Iris pigment epithelial cell (primary cell): Measurements from ENCODE around the gene PCDHGB2.
"Not testable (repeated sequence)": the region's sequence is repeated elsewhere in the genome, so short reads cannot be mapped to it uniquely, and the experiment has no call there.

Source experiments
- DNase-seq: peaks from one replicate; pipeline ENCODE4 v3.0.0-alpha.2; 2011; ENCODE audit warnings: low read depth

Gene PCDHGB2

GRCh38 chr5:141359790-141360426, at the start of gene PCDHGB2:
Gene PCDHGB2 (plus strand): TSS chr5:141359994. CDS start chr5:141360136, 142 bp downstream.
- DNase-seq: peak; percentile 26

- DNase-seq: no peak
Measured at GRCh38 chr5:141313711-141314110, 46.1 kb upstream of the PCDHGB2 start.

- DNase-seq: not testable (repeated sequence)
Measured at GRCh38 chr5:141316963-141317362, 42.8 kb upstream of the PCDHGB2 start.

- peak; percentile 62 for DNase-seq
Measured at GRCh38 chr5:141319202-141319601, 40.6 kb upstream of the PCDHGB2 start.

GRCh38 chr5:141319699-141320098, 40.1 kb upstream of the PCDHGB2 start:
- DNase-seq: no peak

- peak; percentile 92 for DNase-seq
Measured at GRCh38 chr5:141320225-141321169, 39.3 kb upstream of the PCDHGB2 start, which contains the start of gene TAF7. Gene TAF7 (minus strand): TSS chr5:141320784. CDS start chr5:141320044, 740 bp downstream.

GRCh38 chr5:141322261-141322660, 37.5 kb upstream of the PCDHGB2 start:
- DNase-seq: no peak

GRCh38 chr5:141326088-141326854, 33.5 kb upstream of the PCDHGB2 start:
- peak; percentile 83 for DNase-seq

- no peak for DNase-seq
Measured at GRCh38 chr5:141328231-141328630, 31.6 kb upstream of the PCDHGB2 start.

- DNase-seq: peak; percentile 79
Measured at GRCh38 chr5:141330299-141331080, 29.3 kb upstream of the PCDHGB2 start, which contains the start of gene PCDHGA1. Gene PCDHGA1 (plus strand): TSS chr5:141330514.

- DNase-seq: not testable (repeated sequence)
Measured at GRCh38 chr5:141332571-141332970, 27.2 kb upstream of the PCDHGB2 start.

- peak; percentile 61 for DNase-seq
Measured at GRCh38 chr5:141338538-141339306, 21.1 kb upstream of the PCDHGB2 start, which contains the start of gene PCDHGA2. Gene PCDHGA2 (plus strand): TSS chr5:141338760.

GRCh38 chr5:141340781-141341354, 18.9 kb upstream of the PCDHGB2 start:
- not testable (repeated sequence) for DNase-seq

- DNase-seq: no peak
Measured at GRCh38 chr5:141342773-141343172, 17.0 kb upstream of the PCDHGB2 start.

- peak; percentile 56 for DNase-seq
Measured at GRCh38 chr5:141343242-141343952, 16.4 kb upstream of the PCDHGB2 start, which contains the start of gene PCDHGA3. Gene PCDHGA3 (plus strand): TSS chr5:141343829. CDS start chr5:141344034, 205 bp downstream.

GRCh38 chr5:141343953-141344463, 15.8 kb upstream of the PCDHGB2 start:
- DNase-seq: no peak

GRCh38 chr5:141345327-141345726, 14.5 kb upstream of the PCDHGB2 start:
- DNase-seq: no peak

- not testable (repeated sequence) for DNase-seq
Measured at GRCh38 chr5:141346017-141346416, 13.8 kb upstream of the PCDHGB2 start.
